ENCODE results near the gene LRRC71.

The LRRC71 gene

DNA sequence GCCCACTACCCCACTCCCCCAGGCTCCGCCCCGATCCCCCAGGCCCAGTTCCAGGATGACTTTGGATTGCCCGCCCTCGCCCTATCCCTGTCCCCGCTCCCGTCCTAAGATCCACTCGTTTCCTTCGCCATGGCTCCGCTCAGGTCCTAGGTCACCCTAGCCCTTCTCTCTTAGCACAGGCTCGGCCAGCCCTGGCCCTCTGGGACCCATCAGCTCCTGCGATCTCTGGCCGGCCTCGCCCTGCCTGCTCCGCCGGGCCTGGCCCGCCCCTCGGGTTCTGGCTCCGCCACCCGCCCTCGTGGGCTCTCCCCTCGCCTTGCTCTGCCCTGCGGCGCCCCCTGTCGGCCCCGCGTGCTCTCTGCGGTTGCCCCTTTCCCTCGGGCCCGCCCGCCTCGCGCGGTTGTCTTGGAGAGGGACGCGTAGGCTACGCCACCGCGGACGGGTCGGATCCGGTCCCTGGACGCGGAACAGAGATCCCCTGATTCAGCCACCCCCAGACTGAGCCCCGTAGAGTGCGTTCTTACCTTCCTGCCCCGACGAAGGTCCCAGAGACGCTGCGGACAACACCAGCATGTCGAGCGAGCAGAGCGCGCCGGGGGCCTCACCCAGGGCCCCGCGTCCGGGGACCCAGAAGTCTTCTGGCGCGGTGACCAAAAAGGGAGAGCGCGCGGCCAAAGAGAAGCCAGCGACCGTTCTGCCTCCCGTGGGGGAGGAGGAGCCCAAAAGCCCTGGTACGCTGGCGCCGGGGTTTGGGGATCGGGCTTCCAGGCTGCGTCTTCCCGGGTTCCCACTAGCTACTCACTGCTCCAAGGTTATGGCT, at the start of gene LRRC71:
Gene LRRC71 (plus strand): TSS at position 400 of the 820 bp plus-strand sequence. CDS start 172 bp downstream, at position 572.
- DNase-seq (ENCODE audit: low read depth in 2 of 2): peak; percentile 43 to 69

GRCh38 chr1:156873659-156874058, 46.8 kb upstream of the LRRC71 start:
- no peak for DNase-seq (ENCODE audit: low read depth in 2 of 2)

- DNase-seq (ENCODE audit: low read depth in 2 of 2): no peak
These were observed 46.3 kb upstream of the LRRC71 start for GRCh38 chr1:156874142-156874541.

DNA sequence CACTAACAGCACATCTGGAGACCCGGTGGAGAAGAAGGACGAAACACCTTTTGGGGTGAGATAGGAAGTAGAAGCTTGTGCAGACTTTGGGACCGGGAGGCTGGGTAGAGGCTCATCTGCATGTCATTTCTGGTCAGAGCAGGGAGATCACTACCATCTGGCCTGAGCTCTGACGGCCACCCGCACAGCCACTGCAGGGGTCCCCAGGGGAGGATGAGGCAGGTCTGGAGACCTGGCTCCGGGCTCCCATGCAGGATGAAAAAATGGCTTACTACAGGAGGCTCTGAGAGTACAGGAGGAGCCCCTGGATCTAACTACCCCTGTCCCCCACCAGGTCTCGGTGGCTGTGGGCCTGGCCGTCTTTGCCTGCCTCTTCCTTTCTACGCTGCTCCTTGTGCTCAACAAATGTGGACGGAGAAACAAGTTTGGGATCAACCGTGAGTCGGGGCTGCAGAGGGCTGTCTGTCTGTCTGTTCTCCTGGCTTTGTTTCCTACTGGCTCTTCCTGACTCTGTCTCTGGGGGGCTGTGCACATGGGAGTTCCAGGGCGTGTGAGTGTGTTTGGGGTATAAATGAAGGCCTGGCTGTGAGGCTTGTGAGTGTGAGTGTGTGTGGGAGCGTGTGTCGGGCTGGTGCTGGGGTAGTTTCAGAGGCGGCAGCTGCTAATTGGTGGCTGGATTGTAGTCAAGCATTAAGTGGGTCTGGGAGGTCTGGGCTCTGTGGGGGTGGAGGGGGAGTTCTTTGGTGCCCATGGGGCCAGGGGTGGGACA, 45.7 kb upstream of the LRRC71 start:
- DNase-seq (ENCODE audit: low read depth in 2 of 2): no peak

DNA sequence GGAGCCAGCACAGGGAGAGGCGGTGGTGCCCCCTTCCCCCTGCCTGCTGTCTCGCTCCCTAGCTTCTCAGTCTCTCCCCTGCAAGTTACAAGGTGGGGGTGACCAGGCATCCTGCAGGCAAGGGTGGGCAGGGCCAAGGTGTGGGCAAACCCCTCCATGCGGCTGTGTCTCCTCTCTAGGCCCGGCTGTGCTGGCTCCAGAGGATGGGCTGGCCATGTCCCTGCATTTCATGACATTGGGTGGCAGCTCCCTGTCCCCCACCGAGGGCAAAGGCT, 45.2 kb upstream of the LRRC71 start:
- no peak for DNase-seq (ENCODE audit: low read depth in 2 of 2)

- no peak for DNase-seq (ENCODE audit: low read depth in 2 of 2)
These were observed 44.2 kb upstream of the LRRC71 start for GRCh38 chr1:156876281-156876680.

GRCh38 chr1:156877433-156878170, 42.8 kb upstream of the LRRC71 start:
- no peak for DNase-seq (ENCODE audit: low read depth in 2 of 2)

DNA sequence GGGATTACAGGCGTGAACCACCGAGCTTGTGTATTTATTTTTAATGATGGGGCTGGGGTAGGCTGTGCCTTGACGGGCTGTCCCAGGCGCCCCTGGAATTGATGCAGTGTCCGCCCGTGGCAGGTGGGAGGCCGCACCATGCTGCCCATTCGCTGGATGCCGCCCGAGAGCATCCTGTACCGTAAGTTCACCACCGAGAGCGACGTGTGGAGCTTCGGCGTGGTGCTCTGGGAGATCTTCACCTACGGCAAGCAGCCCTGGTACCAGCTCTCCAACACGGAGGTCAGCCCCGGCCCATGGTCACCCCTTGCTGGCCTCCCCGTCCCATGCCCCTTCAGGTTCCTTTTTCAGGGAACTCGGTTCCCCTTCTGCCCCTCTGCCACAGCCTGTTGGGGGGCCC, 40.6 kb upstream of the LRRC71 start:
- no peak for DNase-seq (ENCODE audit: low read depth in 2 of 2)

DNA sequence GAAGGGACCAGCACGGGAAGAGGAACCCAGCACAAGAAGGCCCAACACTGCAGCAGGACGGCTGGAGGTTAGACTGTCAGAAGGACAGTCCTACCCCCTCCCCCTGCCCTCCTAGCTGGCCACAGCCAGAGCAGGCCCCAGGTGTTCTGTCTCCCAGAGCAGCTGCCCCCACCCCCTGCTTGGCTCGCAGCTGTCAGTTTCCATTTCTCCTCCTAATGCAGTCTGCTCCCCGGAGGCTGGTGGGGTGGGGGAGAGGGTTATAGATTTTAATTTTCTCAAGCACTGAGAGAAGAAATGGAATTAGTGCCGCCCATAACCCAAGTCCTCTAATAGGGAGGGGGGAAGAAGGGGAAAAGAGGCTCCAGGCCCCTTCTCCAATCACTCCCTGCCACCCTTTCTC, 40.0 kb upstream of the LRRC71 start:
- no peak for DNase-seq (ENCODE audit: low read depth in 2 of 2)

- no peak for DNase-seq (ENCODE audit: low read depth in 2 of 2)
These were observed 39.3 kb upstream of the LRRC71 start for GRCh38 chr1:156881101-156881500.

DNA sequence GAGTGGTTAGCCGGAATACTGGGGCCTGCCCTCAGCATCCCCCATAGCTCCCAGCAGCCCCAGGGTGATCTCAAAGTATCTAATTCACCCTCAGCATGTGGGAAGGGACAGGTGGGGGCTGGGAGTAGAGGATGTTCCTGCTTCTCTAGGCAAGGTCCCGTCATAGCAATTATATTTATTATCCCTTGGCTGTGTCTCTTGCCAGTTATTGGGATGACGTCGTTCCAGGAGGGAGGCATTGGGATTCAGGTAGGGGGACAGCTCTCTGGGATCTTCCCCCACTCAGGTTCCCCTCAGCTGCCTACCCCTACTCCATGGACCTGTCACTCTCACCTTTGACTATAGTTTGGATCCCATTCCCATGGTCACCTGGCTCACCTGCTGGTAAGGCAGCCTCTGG, 38.8 kb upstream of the LRRC71 start:
- DNase-seq (ENCODE audit: low read depth in 2 of 2): no peak

- no peak for DNase-seq (ENCODE audit: low read depth in 2 of 2)
These were observed 37.9 kb upstream of the LRRC71 start for GRCh38 chr1:156882543-156882942.

- no peak for DNase-seq (ENCODE audit: low read depth in 2 of 2)
These were observed 36.5 kb upstream of the LRRC71 start for GRCh38 chr1:156883919-156884318.

- DNase-seq (ENCODE audit: low read depth in 2 of 2): no peak
These were observed 35.8 kb upstream of the LRRC71 start for GRCh38 chr1:156884560-156885184.

DNA sequence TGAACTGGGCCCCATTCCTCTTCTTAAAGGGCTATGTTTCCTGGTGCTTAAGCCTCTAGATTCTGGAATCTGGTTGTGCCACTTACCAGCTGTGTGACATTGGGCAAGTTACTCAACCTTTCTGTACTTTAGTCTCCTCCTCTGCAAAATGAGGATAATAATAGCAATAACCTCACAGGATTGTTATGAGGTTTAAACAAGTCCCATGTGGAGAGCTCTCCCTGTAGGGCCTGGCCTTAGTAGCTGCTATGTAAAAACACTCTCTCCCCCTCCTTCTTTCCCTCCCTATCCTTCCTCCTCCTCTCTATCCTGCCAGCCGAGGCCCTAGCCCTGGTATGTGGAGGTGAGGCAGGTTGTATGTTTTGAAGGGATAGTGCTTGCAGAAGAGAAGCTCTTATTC, 35.1 kb upstream of the LRRC71 start:
- no peak for DNase-seq (ENCODE audit: low read depth in 2 of 2)

DNA sequence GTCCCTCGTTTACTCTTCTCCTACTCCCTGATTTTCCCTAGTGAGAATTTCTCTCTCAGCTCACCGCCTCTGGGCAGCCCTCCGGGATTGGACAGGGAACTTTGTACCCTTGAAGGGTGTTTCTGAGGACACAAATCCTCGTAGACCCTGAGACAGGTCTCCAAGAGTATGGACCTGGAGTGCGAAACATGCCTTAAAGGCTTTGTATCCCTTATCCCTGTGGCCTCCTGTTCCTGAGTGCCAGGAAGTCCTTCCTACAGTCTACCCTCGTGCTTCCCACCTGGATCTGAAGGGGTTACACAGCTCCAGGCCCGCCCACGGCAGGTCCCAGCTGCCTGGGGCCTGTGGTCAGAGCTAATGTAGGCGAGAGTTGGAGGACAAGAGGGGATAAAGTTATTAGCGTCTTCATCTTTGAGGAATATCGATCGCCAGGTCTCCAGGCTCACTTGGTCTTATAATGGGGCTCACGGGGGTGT, 34.5 kb upstream of the LRRC71 start:
- no peak for DNase-seq (ENCODE audit: low read depth in 2 of 2)

GRCh38 chr1:156886583-156887281, 33.7 kb upstream of the LRRC71 start:
- DNase-seq (ENCODE audit: low read depth in 2 of 2): no peak

- DNase-seq (ENCODE audit: low read depth in 2 of 2): no peak
These were observed 33.1 kb upstream of the LRRC71 start for GRCh38 chr1:156887317-156887716.

DNA sequence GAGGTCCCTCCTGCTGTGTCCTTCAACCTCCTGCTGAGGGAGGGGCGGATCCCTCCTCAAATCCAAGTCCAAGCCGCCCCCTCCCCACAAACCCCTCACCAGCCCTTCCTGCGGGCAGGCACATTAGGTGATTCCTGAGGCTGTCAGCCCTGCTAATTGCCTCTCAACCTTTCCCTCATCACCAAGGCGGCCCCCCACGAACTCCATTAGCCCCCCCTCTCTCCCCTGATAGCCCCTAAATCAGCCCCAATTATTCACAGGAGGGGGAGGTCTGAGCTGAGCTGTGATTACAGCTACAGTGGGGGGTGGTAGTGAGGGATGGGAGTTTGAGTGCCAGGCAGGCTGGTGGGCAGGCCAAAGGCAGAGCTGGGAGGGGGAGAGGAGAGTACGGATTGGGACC, 32.7 kb upstream of the LRRC71 start:
- no peak for DNase-seq (ENCODE audit: low read depth in 2 of 2)

DNA sequence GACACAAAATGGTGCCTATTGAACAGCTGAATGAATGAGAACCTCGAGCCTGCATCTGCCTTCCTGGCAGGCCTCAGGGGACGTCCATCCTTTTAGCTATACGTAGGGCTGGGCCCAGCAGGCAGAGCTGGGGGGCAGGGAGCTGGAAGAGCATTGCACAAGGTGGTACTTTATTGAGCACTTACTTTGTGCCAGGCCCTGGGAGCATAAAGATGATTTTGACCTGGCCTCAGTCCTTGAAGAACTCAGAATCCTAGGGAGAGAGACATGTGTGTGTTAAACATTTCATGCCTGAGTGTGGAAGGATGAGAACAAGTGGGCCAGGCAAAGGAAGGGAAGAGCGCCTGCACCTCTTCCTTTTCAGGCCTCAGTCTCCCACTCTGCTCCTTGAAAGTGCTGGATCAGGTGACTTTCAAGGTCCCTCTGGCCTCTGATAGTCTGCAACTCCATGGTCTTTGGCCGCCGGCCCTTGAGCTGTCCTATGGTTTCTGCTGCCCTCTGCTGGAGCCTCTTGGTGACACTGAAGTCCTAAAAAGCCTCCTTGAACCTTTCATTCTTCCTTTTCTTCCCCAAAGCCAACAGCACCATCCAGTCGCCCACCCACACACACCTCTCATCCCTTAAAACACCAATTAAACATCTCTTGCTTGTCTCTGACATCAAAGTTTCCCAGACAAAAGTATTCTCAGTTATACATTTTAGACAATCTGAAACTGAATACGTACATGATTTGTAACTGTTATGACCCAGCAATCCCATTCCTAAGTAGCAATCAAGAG, 30.4 kb upstream of the LRRC71 start:
- peak; percentile 19 to 59 for DNase-seq (ENCODE audit: low read depth in 2 of 2)
